ENCODE results near the gene HEATR5B. TPM values are rescaled to one million over a fixed set of nuclear protein-coding genes. Genes with fewer than 3 reads are reported as not detected.
"Not testable (repeated sequence)": the region's sequence is repeated elsewhere in the genome, so short reads cannot be mapped to it uniquely, and the experiment has no call there.

HEATR5B gene
- total RNA-seq, 1 donor from 2014 or later, result 15.1 TPM

DNA sequence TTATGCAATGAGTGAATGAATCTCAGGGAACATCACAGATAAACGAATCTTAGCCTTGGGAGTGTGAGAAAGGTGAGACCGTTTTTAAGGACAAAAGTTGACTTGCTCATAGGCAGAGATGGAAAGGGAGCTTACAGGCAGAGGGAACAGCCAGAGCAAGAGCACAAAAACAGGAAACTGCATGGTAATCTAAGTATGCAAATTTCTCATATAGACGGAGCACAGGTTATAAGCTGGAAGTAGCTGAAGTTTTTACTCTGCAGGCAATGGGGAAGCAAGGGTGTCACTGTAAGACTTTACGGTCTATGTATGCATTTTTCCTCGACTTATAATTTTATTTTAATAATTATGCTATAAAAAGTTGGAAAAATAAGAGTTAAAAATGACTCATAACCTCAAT lies 73.0 kb downstream of the HEATR5B start:
- TF ChIP-seq, protein P1, sequence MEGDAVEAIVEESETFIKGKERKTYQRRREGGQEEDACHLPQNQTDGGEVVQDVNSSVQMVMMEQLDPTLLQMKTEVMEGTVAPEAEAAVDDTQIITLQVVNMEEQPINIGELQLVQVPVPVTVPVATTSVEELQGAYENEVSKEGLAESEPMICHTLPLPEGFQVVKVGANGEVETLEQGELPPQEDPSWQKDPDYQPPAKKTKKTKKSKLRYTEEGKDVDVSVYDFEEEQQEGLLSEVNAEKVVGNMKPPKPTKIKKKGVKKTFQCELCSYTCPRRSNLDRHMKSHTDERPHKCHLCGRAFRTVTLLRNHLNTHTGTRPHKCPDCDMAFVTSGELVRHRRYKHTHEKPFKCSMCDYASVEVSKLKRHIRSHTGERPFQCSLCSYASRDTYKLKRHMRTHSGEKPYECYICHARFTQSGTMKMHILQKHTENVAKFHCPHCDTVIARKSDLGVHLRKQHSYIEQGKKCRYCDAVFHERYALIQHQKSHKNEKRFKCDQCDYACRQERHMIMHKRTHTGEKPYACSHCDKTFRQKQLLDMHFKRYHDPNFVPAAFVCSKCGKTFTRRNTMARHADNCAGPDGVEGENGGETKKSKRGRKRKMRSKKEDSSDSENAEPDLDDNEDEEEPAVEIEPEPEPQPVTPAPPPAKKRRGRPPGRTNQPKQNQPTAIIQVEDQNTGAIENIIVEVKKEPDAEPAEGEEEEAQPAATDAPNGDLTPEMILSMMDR (IDR thresholded peaks at IDR 0.05), result no peak
- Mint-ChIP-seq H3K27me3 (ENCODE audit: low read depth) (no peaks in the 10 kb centered on the region), H3K36me3 (ENCODE audit: low read depth) (peaks cover 23% of the 10 kb centered on the region), H3K4me1 (ENCODE audit: low read depth) (no peaks in the 10 kb centered on the region), H3K9me3 (ENCODE audit: low read depth) (no peaks in the 10 kb centered on the region), H3K4me3 (ENCODE audit: unreplicated experiment) (no peak overlapping the region), H3K27ac (ENCODE audit: unreplicated experiment) (no peak overlapping the region)
- no peak for DNase-seq (ENCODE audit: low spot score)

GRCh38 chr2:37005118-37005868 lies 78.9 kb downstream of the HEATR5B start:
- Mint-ChIP-seq H3K27ac (ENCODE audit: unreplicated experiment) (no peak overlapping the region), H3K4me1 (ENCODE audit: low read depth) (no peaks in the 10 kb centered on the region), H3K36me3 (ENCODE audit: low read depth) (peaks cover 21% of the 10 kb centered on the region), H3K4me3 (ENCODE audit: unreplicated experiment) (no peak overlapping the region), H3K27me3 (ENCODE audit: low read depth) (no peaks in the 10 kb centered on the region), H3K9me3 (ENCODE audit: low read depth) (no peaks in the 10 kb centered on the region)
- TF ChIP-seq, protein P1 (IDR thresholded peaks at IDR 0.05), result peak; percentile 73
- DNase-seq (ENCODE audit: low spot score), result no peak

DNA sequence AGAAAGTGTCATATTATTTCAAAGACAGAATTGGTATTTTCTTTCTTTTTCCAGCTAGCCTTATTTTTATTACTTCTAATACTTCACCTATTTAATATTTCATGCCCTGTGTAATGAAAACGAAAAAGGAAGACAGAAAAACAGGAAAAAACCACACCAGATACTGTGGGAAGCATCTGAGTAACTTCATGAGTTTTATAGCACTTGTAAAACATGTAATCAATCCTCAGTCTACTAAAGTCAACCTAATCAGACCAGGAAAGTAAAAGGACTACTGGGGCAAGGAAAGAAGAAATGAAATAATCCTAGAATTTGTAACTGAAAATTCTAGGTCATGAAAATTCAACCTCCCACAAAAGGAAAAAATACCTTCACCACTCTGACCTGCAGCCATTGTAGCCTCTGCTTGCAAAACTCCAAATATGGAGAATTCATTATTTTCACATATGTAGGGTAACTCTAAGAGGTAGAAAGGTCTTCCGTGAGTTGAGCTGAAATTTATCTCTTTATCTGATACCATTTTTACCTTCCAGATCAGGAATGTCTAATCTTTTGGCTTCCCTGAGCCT lies 83.1 kb downstream of the HEATR5B start:
- no peak for DNase-seq (ENCODE audit: low spot score)
- H3K36me3 Mint-ChIP-seq (ENCODE audit: low read depth), result peaks cover 26% of the 10 kb centered on the region
- TF ChIP-seq, protein P1 (IDR thresholded peaks at IDR 0.05), result no peak
- H3K27me3 Mint-ChIP-seq (ENCODE audit: low read depth), result no peaks in the 10 kb centered on the region
- no peaks in the 10 kb centered on the region for H3K4me1 Mint-ChIP-seq (ENCODE audit: low read depth)
- no peak overlapping the region for H3K4me3 Mint-ChIP-seq (ENCODE audit: unreplicated experiment)
- H3K27ac Mint-ChIP-seq (ENCODE audit: unreplicated experiment), result no peak overlapping the region
- H3K9me3 Mint-ChIP-seq (ENCODE audit: low read depth), result no peaks in the 10 kb centered on the region

DNA sequence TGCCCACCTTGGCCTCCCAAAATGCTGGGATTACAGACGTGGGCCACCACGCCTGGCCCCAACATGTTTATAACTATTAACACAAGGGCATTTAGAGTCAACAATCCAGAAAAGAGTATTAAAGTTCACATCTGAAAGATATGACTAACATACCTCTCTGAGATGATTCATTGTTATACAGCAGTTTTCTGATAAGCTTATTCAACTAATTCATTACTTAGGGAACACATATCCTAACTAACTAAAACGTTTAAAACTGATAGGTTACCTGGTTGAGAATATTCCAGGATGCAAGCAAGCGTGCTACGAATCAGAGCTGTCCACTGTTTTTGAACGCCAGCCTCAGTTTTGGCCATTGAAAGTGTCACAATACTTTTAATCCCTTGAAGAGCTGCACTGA lies 83.9 kb downstream of the HEATR5B start:
- no peak overlapping the region for H3K27ac Mint-ChIP-seq (ENCODE audit: unreplicated experiment)
- no peak for DNase-seq (ENCODE audit: low spot score)

GRCh38 chr2:36999416-36999815 lies 84.8 kb downstream of the HEATR5B start:
- H3K4me1 Mint-ChIP-seq (ENCODE audit: low read depth); H3K27ac Mint-ChIP-seq (ENCODE audit: unreplicated experiment); H3K27me3 Mint-ChIP-seq (ENCODE audit: low read depth); DNase-seq (ENCODE audit: low spot score); H3K9me3 Mint-ChIP-seq (ENCODE audit: low read depth); H3K4me3 Mint-ChIP-seq (ENCODE audit: unreplicated experiment): not testable (repeated sequence)
- H3K36me3 Mint-ChIP-seq (ENCODE audit: low read depth), result peaks cover 17% of the 10 kb centered on the region

More for the DNA sequence above, 83.9 kb downstream of the HEATR5B start:
- no peak overlapping the region for H3K4me3 Mint-ChIP-seq (ENCODE audit: unreplicated experiment)
- H3K36me3 Mint-ChIP-seq (ENCODE audit: low read depth), result peaks cover 23% of the 10 kb centered on the region
- no peaks in the 10 kb centered on the region for H3K27me3 Mint-ChIP-seq (ENCODE audit: low read depth)
- H3K4me1 Mint-ChIP-seq (ENCODE audit: low read depth), result no peaks in the 10 kb centered on the region
- TF ChIP-seq, protein P1 (IDR thresholded peaks at IDR 0.05), result no peak
- no peaks in the 10 kb centered on the region for H3K9me3 Mint-ChIP-seq (ENCODE audit: low read depth)
